Smooth muscle cell (in vitro differentiated cells): Measurements from ENCODE around the gene KRTAP10-11. TPM values are rescaled to one million over a fixed set of nuclear protein-coding genes. Genes with fewer than 3 reads are reported as not detected.

Experiments
- DNase-seq: peaks from one replicate; lab custom pipeline; 2025; ENCODE audit not compliant: unreplicated experiment; lab: John Stamatoyannopoulos, UW
- H2AFZ ChIP-seq: fragments of 200-600 bp; sonication (generic); 2 replicates; pipeline ENCODE4 v1.6.0; 2016; ENCODE audit warnings: antibody characterized with exemption, low read depth, mild to moderate bottlenecking
- H3F3A ChIP-seq: fragments of 200-600 bp; sonication (generic); 2 replicates; pipeline ENCODE4 v1.6.0; 2017; ENCODE audit warnings: antibody characterized with exemption, low read depth
- H3K27ac ChIP-seq: fragments of 200-600 bp; sonication (generic); 2 replicates; pipeline ENCODE4 v1.5.1; 2016; ENCODE audit warnings: low read depth, mild to moderate bottlenecking
- H3K27me3 ChIP-seq: fragments of 200-600 bp; sonication (generic); 2 replicates; pipeline ENCODE4 v1.6.1; 2016; ENCODE audit warnings: low read depth, mild to moderate bottlenecking
- H3K36me3 ChIP-seq: fragments of 200-600 bp; sonication (generic); 2 replicates; pipeline ENCODE4 v1.5.1; 2016; ENCODE audit warnings: low read depth
- H3K4me1 ChIP-seq: fragments of 200-600 bp; sonication (generic); 2 replicates; pipeline ENCODE4 v1.5.1; 2016; ENCODE audit warnings: low read depth
- H3K4me2 ChIP-seq: fragments of 200-600 bp; sonication (generic); 2 replicates; pipeline ENCODE4 v1.6.0; 2016; ENCODE audit warnings: mild to moderate bottlenecking
- H3K4me3 ChIP-seq: fragments of 200-600 bp; sonication (generic); 2 replicates; pipeline ENCODE4 v1.5.1; 2016; ENCODE audit warnings: mild to moderate bottlenecking
- H3K79me2 ChIP-seq: fragments of 200-600 bp; sonication (generic); 2 replicates; pipeline ENCODE4 v1.6.0; 2016; ENCODE audit warnings: low read depth, mild to moderate bottlenecking
- H3K9ac ChIP-seq: fragments of 200-600 bp; sonication (generic); 2 replicates; pipeline ENCODE4 v1.6.0; 2016; ENCODE audit warnings: low read depth
- H3K9me3 ChIP-seq: fragments of 200-600 bp; sonication (generic); replicated peaks from 2 replicates; pipeline ENCODE4 v1.5.1; 2016; ENCODE audit warnings: low read depth
- H4K20me1 ChIP-seq: fragments of 200-600 bp; sonication (generic); 2 replicates; pipeline ENCODE4 v1.6.0; 2016; ENCODE audit warnings: low read depth
- CTCF ChIP-seq: fragments of 200-600 bp; sonication (generic); IDR thresholded peaks from 2 replicates; pipeline ENCODE4 v1.5.1; 2017; ENCODE audit warnings: borderline replicate concordance, mild to moderate bottlenecking, antibody characterized with exemption; ENCODE audit not compliant: insufficient read depth, poor library complexity, severe bottlenecking
- WGBS: methylation state at CpG from one replicate; pipeline ENCODE4 v1.1.7; 2016; ENCODE audit warnings: low lambda C conversion rate; 5-methylcytosine and 5-hydroxymethylcytosine counted together
- polyA plus RNA-seq: library from polyadenylated mRNA; unstranded; fragments of >200 nt; fragmentation: Nextera tagmentation; extraction: Ambion mirVana; gene quantifications from 2 replicates; pipeline ENCODE4 v1.2.1, GENCODE V29; 2016
- total RNA-seq: library from RNA; depleted of rRNA; stranded (reverse); fragments of >200 nt; gene quantifications from 2 replicates; pipeline ENCODE4 v1.2.3, GENCODE V29; 2014

KRTAP10-11 gene
- total and polyA plus RNA-seq, 2 experiments from 2014 or later, result not detected

- peaks cover 9% of the 10 kb centered on the region for H3K9me3 ChIP-seq
- H2AFZ ChIP-seq, result no peak overlapping the region
- H3K36me3 ChIP-seq, result no peaks in the 10 kb centered on the region
- no peaks in the 10 kb centered on the region for H3K27me3 ChIP-seq
- no peaks in the 10 kb centered on the region for H3K79me2 ChIP-seq
- H4K20me1 ChIP-seq, result no peaks in the 10 kb centered on the region
- no peaks in the 10 kb centered on the region for H3F3A ChIP-seq
- WGBS, result 97% methylated on average over 22 of the region's 26 CpGs
- H3K9ac ChIP-seq, result no peak overlapping the region
- DNase-seq, result no peak
- no peak overlapping the region for H3K4me2 ChIP-seq
- H3K4me3 ChIP-seq, result no peak overlapping the region
- TF ChIP-seq CTCF, result no peak
- H3K27ac ChIP-seq, result no peak overlapping the region
- no peaks in the 10 kb centered on the region for H3K4me1 ChIP-seq
Measured at GRCh38 chr21:44613386-44614155, 32.6 kb upstream of the KRTAP10-11 start.

- Histone ChIP-seq H3K27me3 (no peaks in the 10 kb centered on the region), H3K4me1 (no peaks in the 10 kb centered on the region), H4K20me1 (no peaks in the 10 kb centered on the region), H3K79me2 (no peaks in the 10 kb centered on the region), H3K9me3 (peaks cover 9% of the 10 kb centered on the region), H3K9ac (no peak overlapping the region), H3K36me3 (no peaks in the 10 kb centered on the region), H3F3A (no peaks in the 10 kb centered on the region), H3K27ac (no peak overlapping the region), H2AFZ (no peak overlapping the region), H3K4me3 (no peak overlapping the region), H3K4me2 (no peak overlapping the region)
- WGBS, result 88% methylated on average over 19 of the region's 20 CpGs
- DNase-seq, result no peak
- no peak for TF ChIP-seq CTCF
Measured at GRCh38 chr21:44614161-44614631, 32.0 kb upstream of the KRTAP10-11 start.

GRCh38 chr21:44614961-44615391 is 31.2 kb upstream of the KRTAP10-11 start:
- Histone ChIP-seq H3K79me2 (no peaks in the 10 kb centered on the region), H3K36me3 (no peaks in the 10 kb centered on the region), H3K4me1 (no peaks in the 10 kb centered on the region), H3K27ac (no peak overlapping the region), H3K27me3 (no peaks in the 10 kb centered on the region), H3K9ac (no peak overlapping the region), H3K4me2 (no peak overlapping the region), H3F3A (no peaks in the 10 kb centered on the region), H3K4me3 (no peak overlapping the region), H3K9me3 (peaks cover 9% of the 10 kb centered on the region), H2AFZ (no peak overlapping the region), H4K20me1 (no peaks in the 10 kb centered on the region)
- no peak for DNase-seq
- no peak for TF ChIP-seq CTCF
- 94% methylated on average over 28 of the region's 28 CpGs for WGBS

- no peaks in the 10 kb centered on the region for H3K4me1 ChIP-seq
- H3K4me3 ChIP-seq, result no peak overlapping the region
- H3F3A ChIP-seq, result no peaks in the 10 kb centered on the region
- no peak for DNase-seq
- peaks cover 4% of the 10 kb centered on the region for H3K9me3 ChIP-seq
- no peaks in the 10 kb centered on the region for H3K27me3 ChIP-seq
- no peak overlapping the region for H3K4me2 ChIP-seq
- no peak overlapping the region for H3K9ac ChIP-seq
- H3K36me3 ChIP-seq, result no peaks in the 10 kb centered on the region
- no peak overlapping the region for H3K27ac ChIP-seq
- no peaks in the 10 kb centered on the region for H3K79me2 ChIP-seq
- H2AFZ ChIP-seq, result no peak overlapping the region
- 94% methylated on average over 8 of the region's 8 CpGs for WGBS
- TF ChIP-seq CTCF, result no peak
- H4K20me1 ChIP-seq, result no peaks in the 10 kb centered on the region
Measured at GRCh38 chr21:44615466-44615865, 30.7 kb upstream of the KRTAP10-11 start.
